ENCODE results near the gene ABTB1.
A peak's percentile ranks its signal among the peaks of the same experiment; 100 is the strongest.

ABTB1 gene

DNA sequence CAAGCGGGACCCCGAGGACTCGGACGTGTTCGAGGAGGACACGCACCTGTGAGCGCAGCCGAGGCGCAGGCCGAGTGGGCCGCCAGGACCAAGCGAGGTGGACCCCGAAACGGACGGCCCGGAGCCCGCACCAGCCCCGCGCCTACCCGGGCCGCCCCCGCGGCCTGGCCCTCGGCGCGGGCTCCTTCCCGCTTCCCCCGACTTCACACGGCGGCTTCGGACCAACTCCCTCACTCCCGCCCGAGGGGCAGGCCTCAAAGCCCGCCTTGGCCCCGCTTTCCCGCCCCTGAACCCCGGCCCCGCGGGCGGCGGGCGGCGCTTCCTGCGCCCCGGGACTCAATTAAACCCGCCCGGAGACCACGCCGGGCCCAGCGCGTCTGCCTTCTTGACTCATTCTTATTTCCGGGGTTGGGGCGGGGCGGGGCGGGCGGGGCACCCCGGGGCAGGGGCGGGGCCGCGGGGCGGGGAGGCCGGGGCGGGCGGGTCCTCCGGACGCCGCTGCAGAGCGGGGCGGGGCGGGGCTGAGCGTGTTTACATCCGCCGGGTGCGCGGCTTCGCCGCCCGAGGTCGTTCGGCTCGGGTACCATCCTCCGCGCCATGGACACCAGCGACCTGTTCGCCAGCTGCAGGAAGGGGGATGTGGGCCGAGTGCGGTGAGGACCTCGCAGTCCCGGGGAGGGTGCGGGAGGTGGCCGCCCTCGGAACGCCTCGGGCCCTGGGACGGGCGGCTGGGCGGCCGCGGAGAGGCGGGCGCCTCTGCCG is at the start of gene ABTB1:
Gene ABTB1, plus strand, starts transcription at position 524 of the 762 bp plus-strand sequence. Its CDS starts 74 bp downstream, at position 598.
- peak; percentile 79 for DNase-seq

DNA sequence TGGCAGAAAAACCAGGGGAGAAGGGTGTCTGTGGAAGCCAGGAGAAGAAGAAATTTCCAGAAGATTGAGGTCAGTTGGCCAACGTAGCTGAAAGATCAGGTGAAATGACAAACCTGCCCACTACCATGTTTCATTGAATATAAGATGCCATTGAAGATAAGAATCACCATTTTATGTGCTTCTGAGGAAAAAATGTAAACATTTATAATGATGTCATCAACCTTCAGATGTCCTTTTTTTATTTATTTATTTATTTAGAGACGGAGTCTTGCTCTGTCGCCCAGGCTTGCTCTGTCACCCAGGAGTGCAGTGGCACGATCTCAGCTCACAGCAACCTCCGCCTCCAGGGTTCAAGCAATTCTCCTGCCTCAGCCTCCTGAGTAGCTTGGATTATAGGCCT is 48.7 kb upstream of the ABTB1 start:
- no peak for DNase-seq

GRCh38 chr3:127625821-127626220 is 46.9 kb upstream of the ABTB1 start:
- DNase-seq, result no peak

GRCh38 chr3:127628426-127628787 is 44.3 kb upstream of the ABTB1 start:
- no peak for DNase-seq

DNA sequence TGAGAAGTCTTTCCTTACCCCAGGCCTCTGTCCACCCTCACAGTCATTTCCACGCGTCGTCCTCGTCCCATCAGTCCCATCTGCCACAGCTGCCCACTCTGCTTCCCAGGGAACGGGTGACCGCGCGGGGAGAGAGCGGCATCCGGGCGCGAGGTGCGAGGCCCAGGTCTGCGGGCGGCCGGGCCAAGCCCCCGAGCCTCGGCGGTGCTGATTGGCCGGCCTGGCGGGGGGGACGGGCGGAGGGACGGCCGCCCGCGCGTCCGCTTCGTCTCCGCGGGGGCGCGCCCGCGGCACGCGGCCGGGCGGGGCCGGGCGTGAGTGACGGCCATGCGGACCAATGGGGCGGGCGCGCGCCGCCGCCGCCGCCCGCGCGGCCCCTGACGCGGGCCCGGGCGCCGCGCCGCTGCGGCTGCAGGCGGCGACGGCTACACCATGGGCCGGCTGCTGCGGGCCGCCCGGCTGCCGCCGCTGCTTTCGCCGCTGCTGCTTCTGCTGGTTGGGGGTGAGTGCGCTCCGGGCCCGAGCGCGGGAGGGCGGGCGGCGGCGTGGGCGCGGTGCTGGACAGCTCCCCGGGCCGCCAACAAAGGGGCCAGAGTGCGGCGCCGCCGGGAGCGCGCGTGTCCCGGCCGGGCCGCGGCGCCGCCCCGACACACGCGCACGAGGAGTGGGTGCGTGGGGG is 43.8 kb upstream of the ABTB1 start, which contains the start of gene PODXL2:
Gene PODXL2, plus strand, starts transcription at position 398 of the 679 bp plus-strand sequence. Its CDS starts 35 bp downstream, at position 433.
- DNase-seq, result peak; percentile 52

DNA sequence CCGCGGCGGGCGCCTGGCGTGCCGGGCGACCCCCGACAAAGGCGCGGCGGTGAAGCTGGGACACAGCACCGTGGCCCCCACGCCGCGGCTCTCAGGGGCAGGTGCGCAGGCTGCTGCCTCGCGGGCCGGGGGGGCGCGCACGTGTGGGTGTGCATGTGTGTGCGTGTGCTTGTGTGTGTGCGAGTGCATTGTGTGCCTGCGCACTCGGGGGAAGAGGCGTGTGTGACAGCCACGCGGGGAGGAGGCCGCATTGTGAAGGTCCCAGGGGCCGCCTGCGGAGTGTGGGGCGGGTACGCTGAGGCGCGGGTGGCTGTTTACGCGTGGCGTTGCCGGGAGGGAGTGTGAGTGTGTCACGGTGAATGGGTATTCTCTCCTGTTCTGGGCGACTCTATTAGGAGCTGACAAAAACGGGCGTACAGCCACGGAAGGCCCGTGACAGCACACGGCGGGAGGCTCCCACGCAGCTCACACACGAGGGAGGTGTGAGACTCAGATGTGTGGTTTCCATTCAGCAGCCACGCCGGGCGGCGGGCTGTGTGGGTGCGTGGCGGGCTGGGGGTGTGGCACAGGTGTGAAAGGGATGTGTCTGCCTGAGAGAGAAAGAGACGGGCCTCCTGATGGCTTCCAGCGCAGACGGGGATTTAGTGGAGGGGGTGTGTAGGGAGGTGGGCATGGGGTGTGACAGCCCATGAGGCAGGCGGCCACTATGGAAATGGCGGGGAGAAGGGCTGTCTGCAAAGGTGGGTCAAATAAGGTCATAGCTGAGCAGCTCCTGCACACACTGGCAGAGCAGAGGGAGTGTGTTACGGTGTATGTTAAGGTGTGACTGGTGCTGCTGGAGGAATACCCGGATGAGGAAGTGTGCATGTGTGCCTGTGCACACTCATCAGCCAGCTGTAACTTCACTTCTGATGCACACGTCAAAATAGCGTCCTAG is 43.0 kb upstream of the ABTB1 start:
- peak; percentile 22 for DNase-seq

- peak; percentile 93 for DNase-seq
Measured at GRCh38 chr3:127630811-127631714, 41.7 kb upstream of the ABTB1 start.

- DNase-seq, result no peak
Measured at GRCh38 chr3:127632035-127632820, 40.5 kb upstream of the ABTB1 start.

GRCh38 chr3:127634653-127635052 is 38.1 kb upstream of the ABTB1 start:
- DNase-seq, result no peak

- DNase-seq, result peak; percentile 73
Measured at GRCh38 chr3:127637546-127637945, 35.2 kb upstream of the ABTB1 start.

- no peak for DNase-seq
Measured at GRCh38 chr3:127637971-127638370, 34.8 kb upstream of the ABTB1 start.

GRCh38 chr3:127639173-127640041 is 33.3 kb upstream of the ABTB1 start:
- peak; percentile 81 for DNase-seq

DNA sequence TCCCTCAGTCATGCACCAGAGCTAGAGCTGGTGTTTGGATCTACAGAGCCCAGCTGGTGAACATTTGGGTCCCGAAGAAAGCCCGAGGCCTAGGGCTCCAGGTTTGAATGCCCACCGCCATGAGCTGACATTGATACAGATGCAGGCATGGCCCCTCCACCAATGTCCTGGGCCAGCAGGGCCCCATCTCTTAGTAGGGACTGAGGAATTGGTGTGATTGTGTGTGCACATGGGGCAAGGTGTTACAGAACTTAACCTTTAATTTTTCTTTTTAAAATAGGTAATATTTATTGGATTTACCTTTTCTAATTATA is 32.8 kb upstream of the ABTB1 start:
- no peak for DNase-seq

- no peak for DNase-seq
Measured at GRCh38 chr3:127644641-127645370, 27.9 kb upstream of the ABTB1 start.

GRCh38 chr3:127645371-127646015 is 27.3 kb upstream of the ABTB1 start:
- no peak for DNase-seq

DNA sequence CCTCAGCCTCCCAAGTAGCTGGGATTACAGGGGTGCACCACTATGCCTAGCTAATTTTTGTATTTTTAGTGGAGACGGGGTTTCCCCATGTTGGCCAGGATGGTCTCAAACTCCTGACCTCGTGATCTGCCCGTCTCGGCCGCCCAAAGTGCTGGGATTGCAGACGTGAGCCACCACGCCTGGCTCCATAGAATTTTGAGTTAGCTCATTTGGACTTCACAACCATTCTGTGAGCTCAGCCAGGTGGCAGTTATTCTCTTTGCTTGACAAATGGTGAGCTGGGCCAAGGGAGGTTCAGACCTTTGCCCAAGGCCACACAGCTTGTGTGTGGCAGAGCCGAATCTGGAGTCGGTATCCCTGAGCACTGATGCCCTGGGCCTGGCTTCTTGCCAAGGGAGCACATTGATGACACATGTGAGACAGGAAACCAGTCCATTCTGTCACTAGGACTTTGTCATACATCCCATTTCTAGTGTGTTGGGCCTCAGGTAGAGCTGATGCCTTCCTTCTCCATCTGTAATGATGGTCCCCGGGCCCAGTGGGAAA is 26.2 kb upstream of the ABTB1 start:
- peak; percentile 9 for DNase-seq

DNA sequence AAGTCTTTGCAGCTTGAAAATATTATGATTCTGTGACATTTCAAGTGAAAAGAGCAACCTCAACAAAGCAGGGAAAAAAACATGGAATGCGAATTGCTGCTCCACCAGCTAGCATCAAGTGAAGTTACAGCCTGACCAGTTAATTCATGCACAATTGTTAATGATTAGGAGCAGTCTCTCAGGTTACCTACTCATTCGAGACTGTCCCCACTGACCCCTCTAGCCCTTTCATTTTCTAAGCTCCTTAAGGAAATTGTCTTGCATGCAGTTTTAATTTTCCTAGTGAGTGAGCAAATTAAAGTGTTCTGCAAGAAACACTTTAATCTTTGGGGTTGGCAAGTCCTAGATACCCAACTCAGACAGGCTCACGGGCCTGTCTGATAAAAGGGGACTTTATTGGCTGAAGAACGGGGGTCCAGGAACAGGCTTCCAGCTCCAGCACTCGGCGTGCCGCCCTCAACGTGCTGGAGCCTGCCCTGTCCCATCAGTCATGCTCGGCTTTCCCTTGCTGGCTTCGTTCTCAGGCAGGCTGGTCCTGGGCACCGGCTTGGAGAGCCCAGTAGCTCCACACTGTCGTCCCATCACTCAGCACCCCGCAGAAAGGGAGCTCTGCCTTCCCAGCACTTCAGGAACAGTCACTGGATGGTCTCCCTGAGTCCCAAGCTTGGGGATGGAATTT is 25.4 kb upstream of the ABTB1 start:
- DNase-seq, result no peak

DNA sequence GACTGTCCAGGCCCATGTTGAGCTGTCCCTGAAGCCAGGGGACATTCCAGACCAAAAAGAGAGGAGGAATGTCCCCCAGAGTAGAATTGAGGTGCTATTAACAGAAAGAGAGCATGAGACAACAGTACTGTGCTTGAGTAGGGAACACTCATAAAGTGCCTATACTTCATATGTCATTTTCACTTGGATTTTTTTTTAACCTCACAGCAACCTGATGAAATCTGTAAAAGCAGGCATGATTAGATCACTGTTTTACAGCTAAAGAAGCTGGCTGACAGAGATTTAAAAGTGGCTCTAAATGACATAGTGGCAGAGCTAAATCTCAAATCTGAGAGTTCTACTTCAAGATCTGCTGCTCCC is 24.9 kb upstream of the ABTB1 start:
- no peak for DNase-seq
